NCI-H69 (cell line): ENCODE measurements around the gene SRP68.
"Not testable (repeated sequence)": the region's sequence is repeated elsewhere in the genome, so short reads cannot be mapped to it uniquely, and the experiment has no call there.

Experiments
- DNase-seq: peaks from one replicate; lab custom pipeline; 2025; lab: John Stamatoyannopoulos, UW

SRP68 gene

DNA sequence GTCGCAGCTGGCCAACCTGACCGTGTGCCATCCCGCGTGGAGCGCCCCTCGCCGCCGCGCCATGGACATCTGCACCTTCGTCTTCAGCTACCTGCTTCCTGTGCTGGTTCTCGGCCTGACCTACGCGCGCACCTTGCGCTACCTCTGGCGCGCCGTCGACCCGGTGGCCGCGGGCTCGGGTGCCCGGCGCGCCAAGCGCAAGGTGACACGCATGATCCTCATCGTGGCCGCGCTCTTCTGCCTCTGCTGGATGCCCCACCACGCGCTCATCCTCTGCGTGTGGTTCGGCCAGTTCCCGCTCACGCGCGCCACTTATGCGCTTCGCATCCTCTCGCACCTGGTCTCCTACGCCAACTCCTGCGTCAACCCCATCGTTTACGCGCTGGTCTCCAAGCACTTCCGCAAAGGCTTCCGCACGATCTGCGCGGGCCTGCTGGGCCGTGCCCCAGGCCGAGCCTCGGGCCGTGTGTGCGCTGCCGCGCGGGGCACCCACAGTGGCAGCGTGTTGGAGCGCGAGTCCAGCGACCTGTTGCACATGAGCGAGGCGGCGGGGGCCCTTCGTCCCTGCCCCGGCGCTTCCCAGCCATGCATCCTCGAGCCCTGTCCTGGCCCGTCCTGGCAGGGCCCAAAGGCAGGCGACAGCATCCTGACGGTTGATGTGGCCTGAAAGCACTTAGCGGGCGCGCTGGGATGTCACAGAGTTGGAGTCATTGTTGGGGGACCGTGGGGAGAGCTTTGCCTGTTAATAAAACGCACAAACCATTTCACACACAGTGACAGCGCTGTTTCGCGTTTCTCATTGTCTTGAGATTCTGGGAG is 4.7 kb upstream of the SRP68 start:
- DNase-seq: peak; percentile 55

DNA sequence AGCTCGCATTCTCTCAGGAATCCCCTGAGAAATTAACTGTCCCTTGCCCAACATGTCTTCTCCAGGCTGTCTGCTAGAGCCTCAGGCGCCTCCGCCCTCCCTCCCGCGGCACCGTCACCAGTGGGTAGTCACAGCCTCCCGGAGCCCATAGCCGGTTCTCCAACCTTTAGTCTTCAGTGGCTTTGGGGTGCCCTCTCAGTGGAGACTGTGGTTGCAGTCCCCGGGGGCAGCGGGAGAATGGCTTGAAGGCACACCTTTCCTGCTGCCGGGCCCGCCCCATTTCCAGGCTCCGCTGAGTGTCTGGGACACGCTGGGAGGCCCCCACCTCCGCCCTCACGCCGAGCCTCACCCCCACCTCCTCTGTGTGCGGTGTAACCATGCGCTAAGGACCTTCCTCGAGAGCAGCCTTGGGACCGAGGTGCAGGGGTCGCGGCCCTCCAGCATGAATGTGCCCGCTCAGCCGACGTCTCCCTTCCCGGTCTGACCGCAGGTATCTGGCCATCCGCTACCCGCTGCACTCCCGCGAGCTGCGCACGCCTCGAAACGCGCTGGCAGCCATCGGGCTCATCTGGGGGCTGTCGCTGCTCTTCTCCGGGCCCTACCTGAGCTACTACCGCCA is 3.9 kb upstream of the SRP68 start:
- no peak for DNase-seq

DNA sequence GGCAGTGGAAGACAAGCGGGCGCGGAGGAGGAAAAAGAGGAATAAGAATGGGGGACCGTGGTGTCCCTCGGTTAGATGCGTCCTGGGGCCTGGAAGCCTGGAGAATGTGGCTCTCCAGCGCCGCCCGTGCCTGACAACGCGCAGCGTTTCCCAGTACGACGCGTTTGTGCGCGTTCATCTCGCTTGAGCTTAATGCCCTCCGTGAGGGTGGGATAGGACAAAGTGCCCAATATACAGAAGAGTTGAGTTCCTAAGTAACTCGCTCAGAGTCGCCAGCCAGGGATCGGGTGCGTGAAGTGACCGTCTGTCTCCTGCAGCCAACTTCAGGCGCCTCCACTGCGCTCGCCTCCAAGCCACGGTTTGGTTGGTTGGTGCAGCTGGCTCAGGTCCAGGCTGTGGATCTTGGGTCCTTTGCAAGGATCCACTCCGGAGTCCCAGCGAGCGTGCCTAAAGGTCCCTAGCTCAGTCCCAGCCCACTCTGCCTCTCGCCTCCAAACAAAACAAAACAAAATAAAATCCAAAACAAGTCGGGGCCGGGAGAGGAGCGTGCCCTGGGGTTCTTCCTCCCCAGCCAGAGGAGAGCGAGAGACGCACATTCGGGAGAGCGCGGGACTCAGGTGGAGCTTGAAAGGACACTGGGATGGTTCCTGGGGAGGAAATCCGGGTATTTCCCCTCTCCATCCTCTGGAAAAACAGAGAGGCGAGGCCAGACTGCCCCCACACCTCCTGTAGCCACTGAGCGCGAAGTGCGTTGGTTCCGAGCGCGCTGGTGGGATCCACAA is 3.2 kb upstream of the SRP68 start:
- DNase-seq: peak; percentile 71

DNA sequence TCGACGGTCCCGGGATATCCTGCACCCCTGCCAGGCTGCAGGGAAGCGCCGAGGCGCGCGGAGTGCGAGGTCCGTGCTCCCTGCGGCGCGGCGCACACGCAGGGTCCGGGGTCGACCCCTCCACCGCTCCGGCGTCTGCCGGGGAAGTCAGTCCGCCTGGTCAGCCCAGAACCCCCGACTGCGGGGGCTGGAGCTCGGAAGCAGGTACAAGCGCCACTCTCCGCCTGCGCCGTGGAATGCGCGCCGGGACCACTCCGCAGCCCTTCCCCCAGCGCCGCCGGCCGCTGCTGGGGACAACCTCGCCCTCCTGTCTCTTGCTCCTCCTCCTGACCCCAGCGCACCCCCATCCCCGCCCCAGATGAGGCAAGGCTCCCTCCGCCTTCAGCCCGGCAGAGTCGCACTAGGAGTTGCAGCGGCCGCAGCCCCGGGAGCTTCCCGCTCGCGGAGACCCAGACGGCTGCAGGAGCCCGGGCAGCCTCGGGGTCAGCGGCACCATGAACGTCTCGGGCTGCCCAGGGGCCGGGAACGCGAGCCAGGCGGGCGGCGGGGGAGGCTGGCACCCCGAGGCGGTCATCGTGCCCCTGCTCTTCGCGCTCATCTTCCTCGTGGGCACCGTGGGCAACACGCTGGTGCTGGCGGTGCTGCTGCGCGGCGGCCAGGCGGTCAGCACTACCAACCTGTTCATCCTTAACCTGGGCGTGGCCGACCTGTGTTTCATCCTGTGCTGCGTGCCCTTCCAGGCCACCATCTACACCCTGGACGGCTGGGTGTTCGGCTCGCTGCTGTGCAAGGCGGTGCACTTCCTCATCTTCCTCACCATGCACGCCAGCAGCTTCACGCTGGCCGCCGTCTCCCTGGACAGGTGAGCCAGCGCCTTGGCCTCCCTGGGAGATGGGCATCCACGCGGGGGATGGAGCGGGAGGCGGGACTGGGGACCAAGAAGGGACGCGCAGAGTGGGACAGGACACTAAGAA is 2.4 kb upstream of the SRP68 start, which contains the start of gene GALR2:
TSS of gene GALR2 (plus strand) at position 392 of the 974 bp plus-strand sequence. CDS start at position 495, 103 bp downstream.
- DNase-seq: peak; percentile 52

DNA sequence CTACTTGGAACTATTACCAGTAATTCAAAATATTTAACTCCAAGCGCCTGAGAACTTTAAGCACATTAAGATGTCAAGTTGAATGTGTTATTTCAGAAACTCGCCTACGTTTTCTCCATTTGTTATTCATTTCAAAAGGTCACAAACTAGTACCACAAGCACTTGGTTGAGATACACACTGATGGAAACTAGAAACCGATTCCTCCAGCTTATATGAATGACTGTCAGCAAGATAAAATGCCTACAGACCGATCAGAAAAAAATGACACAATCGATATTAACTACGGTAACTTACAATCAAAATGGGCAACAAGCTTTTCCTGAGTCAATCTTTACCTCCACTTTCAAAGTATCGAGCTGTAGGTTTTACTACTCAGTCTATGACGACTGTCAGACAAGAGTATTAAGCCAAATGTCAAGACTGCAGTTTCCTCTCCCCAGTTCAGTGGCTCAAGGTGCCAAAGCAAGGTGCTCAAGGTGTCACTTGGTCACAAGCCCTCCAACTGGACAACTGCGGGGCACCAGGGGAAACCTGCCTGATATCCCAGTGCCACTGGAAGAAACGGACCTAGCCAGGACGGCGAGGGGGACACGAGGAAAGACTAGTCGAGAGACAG is 678 bp downstream of the SRP68 start:
- no peak for DNase-seq

DNA sequence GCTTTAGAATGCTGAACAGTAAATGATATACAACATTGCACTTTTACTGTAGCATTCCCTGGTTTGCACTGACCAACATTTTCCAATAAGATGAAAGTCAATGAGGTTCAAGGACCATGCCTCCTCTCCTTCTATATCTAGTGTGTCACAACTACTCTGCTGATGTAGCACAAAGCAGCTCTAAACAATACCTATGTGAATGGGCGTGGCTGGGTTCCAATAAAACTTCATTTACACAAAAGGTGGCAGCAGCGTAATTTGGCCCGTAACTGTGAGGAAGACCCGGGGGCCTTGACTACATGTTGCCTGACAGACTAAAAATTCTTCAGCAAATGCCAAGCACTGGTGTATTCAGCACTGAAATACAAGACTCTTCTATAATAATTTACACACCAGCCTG is 6.5 kb downstream of the SRP68 start:
- DNase-seq: no peak

DNA sequence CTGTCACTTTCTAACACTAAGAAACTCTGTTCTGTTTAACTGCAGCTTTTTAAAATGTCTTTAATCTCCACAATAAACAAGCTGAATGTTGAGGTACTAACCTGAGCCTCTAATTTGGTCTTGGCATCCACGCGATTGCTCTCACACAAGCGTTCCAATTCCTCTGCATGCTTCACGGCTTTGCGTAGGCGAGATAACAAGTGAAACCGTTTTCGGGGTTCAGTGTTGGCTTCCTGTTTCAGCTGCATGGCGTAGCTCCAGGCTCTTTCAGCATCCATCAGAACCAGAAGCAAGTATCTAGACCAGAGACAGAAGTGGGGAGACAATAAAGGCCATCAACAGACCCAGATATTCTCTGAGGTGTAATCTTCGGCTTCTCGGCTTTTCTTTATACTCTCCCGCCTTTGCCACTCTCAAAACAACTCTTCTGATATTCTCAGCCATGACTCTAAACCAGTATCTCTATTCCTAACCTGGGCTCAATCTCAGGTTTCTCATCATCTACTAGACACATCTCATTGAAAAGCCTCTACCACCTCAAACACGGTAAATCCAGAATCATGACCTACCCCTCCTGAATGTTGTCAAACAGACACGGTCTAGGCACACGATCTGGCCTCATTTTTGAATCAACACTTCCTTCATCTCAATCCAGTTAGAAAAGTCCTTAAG is 8.3 kb downstream of the SRP68 start:
- no peak for DNase-seq

DNA sequence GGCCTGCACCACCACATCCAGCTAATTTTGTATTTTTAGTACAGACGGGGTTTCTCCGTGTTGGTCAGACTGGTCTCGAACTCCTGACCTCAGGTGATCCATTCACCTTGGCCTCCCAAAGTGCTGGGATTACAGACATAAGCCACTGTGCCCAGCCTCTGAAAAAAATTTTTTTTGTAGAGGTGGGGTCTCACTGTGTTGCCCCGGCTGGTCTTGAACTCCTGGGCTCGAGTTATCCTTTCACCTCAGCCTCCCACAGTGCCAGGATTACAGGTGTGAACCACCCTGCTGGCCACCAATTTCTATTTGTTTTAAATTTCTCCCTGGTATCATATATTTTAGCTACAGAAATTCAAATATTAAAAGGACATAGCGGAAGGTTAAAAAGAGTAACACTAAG is 14.1 kb downstream of the SRP68 start:
- DNase-seq: not testable (repeated sequence)

DNA sequence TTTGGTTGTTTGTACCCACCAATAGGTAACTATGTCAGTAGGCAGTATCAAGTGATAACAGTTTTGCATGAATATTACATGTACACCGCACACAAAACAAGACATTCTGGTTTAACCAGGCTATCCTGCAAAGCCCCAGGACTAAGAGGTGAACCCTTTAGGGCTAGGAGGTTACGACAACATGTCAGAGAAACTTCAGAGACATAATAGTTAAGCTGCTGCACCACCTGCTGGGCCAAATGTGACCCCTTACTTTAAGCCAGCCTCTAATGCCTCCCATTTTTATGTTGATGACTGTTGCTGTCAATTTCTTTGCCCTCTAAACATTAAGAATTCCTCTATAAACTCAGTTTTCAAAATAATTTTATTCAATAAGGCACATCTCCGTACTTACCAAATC is 15.4 kb downstream of the SRP68 start:
- DNase-seq: no peak

DNA sequence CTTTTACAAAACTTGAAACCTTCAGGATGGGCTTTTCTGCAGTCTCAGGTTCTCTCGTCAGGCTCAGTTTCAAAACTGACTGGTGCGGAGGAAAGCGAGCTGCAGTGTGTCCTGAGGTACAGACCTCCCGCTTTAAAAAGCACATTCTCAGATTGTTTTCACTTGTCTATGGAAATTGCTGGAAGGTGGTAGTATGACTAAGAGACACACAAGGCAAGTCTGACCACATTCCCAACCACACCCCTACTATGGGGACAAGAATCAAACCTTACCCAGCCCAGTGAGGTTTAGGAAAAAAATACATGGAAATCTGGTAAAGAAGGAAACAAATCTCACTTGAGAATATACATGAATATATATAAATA is 18.2 kb downstream of the SRP68 start:
- no peak for DNase-seq

DNA sequence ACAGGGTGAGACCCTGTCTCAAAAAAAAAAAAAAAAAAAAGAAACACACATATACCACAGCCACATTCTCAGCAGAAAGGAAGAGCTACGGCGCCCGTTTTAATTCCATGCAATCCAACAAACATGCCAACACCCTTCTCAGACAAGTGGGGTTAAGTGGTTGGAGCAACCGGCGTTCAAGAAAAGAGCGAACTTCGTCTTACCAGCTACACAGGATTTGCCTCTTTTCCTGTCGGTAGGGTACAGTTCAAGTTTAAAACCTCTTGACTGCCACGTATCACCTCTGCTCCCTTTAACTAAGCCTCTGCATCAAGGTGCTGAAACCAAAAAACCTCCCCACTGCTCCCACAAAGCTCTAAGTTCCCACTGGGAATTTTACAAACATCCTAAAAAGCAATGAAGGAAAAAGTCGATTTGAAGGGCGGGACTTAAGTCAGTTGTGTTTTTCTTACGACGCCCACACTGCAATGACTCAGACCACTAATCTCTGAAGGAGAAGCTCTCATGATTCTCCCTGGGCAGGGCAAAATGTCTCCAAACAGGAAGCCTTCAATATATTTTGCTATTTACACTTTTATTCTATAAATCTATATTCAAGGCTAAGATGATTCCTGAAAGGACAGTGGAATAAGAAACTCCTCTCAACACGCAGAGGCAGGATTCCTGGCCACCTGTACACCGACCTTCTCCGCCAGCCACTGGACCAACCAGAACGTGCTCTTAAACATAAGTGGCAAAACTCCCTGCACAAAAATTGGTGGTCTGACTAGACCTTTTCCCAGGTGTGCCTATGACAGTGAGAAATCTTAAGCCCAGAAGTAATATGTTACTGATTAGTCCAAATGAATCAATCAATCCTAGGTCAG is 18.8 kb downstream of the SRP68 start:
- no peak for DNase-seq

DNA sequence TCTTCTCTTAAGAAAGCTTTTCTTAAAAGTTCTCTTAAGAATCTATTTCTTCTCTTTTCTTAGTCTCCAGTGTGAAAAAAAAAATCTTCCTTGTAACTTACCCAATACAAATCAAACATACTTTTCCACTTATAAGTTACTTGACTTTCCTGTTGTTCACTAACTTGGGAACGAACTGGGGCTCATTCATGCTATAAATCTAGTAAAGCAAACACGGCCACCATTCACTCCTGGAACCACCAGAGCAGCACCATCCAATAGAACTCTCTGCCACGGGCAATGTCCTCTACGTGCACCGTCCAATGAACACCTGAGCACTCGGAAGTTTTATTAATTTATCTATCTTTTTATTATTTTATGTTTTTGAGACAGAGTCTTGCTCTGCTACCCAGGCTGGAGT is 20.8 kb downstream of the SRP68 start:
- no peak for DNase-seq

DNA sequence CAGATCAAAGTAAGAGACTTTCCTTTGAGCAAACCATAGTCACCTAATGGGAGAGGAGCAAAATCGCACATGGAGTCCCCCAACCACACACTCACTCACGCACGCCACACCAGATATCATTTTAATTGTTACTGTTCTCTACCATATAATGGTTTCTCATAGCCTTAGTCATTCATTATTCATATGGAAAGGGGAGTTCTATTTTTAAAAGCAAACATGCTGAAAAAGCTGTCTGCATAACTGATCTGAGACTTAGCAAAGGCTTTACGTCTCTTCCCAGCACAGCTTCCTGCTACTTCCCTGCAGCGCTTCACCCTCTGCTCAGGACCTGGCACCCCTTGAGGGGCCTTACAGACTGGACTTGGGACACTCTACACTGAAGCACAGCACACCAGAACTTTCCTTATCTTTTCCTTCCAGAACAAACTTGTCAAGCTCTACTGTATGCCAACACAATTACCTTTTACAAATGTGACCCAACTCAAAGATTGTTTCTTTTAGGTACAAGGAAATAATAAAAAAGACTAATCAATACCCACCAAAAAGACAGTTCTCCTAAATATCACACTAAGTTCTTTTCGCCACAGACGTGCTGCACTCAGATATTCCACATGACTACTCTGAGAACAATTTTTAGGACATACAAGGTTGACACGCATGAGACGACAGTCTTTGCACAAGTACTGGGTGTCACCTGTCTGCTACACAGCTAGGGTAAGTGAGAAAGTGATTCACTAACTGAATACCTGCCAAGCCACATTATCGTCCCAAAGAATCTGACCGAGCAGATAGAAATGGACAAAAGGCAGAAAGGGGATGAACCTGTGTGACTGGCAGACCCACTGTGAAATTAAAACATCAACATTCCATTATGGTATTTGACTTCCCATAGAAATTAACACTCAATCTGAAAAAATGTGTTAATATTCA is 21.5 kb downstream of the SRP68 start:
- DNase-seq: no peak

DNA sequence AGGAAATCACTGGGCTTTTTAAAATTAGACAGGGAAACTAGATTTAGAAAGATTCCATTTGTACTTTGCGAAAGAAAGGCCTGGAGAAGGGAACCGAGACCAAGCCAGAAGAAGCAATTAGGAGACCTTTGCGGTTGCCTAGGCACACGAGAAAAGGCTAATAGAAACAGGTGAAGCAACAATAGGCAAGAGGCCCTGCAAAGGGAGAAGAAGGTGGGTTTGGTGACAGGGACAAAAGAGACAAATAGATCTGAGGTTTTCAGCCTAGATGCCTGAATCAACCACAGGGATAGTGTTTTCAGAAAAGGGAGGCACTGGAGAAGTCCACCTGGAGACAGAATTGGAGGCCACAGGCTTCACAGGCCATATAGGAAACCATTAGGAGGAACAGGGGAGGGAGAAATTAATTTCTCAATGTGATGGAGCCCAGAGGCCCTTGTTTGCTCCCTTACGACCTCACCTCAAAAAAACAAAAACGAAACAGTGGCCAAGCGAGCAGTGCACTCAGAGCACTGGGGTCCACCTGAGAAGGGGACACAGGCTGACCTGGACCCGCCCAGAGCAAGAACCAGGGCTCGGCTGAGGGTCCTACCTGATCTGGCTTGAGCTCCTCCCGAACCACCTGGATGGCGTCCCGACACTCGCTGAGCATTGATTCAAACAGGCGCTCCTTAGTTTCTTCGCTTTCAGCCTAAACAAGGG is 22.3 kb downstream of the SRP68 start:
- DNase-seq: no peak

DNA sequence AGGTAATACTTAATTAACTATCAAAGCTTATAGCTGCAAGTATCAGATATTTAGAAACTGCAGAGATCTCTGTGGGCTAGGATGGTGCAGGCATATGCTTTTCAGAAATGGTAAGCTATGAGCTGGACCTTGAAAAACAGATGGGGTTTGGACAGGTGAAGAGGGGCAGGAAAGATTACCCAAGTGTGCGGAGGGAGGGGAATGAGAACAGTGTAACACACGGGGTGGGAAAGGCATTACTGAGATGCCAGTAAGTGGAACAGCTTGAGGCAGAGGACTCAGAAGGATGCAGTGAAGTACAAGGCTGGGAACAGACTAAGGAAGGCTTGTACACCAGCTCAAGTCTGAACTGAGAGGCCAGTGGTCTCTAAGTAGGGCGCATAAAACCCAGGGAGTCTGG is 23.1 kb downstream of the SRP68 start:
- DNase-seq: no peak

DNA sequence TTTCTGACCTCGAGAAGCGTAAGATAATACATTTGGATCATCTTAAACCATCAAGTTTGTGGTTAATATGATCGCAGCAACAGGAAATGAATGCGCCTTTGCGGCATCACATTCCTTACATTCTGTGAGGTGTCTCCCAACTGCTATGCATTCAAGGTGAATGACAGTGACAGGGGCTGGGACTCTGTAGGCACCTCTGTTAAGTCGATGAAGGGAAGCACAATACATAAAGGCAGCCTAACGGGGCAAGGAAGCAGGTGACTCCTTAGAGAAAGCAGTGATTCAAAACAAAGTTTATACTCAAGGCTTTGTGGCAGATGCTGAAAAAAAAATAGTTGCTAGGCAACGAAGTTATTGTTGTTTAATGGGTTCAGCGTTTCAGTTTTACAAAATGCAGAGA is 23.6 kb downstream of the SRP68 start:
- DNase-seq: no peak

DNA sequence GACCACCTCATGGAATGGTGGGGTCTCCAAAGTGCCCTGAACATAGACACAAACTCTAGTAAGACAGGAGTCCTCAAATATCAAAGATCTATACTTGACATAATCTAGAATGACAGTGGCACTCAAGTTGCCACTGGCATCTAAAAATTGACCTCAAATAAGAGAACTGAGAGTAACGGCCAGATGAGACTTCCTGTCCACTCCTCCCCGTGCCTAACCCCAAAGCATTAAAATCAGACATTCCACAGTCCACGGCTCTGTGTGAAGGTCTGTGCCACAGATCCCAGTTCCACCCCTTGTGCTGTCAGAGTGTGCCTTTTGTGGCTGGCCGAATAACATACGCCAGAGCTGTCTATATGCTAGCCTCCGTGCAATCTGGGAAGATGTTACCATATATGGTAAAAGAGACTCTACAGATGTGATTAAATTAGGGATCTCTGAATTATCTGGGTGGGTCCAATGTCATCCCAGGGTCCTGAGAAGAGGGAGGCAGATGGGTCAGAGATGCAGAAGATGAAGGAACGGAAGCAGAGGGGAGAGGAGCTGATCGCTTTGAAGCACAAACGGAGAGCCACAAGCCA is 24.2 kb downstream of the SRP68 start:
- no peak for DNase-seq

DNA sequence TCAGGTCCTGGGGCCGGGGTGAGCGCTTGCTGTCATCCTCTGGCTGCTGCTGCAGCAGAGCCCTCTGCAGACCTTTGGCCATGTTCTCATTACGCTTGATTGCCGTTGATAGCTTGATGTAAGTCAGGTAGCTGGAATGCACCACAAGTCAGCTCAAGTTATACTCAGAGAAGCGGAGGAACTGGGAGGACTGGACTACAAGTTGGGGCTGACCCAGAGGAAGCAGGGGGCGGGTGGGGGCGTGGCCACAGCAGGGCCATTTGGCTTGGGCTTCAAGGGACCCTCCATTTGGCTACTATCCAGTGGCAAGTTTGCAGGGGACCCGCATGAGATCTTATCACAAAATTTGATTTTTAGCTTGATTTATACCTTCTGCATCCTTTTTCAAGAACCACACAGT is 26.3 kb downstream of the SRP68 start:
- DNase-seq: no peak
